Natural killer cell (primary cell): ENCODE measurements around the gene DNAJB7. TPM values are rescaled to one million over a fixed set of nuclear protein-coding genes. Genes with fewer than 3 reads are reported as not detected.
A peak's percentile ranks its signal among the peaks of the same experiment; 100 is the strongest.
"Not testable (repeated sequence)": the region's sequence is repeated elsewhere in the genome, so short reads cannot be mapped to it uniquely, and the experiment has no call there.

ENCODE experiments used
- ATAC-seq, 3 donors: fragments of 150-1000 bp in 2 of 3; fragments of 200-7000 bp in 1 of 3; cut with Tn5 transposase; 1 replicate in 1 of 3; 2 replicates in 2 of 3; pipeline ENCODE4 v1.10.0; 2021; ENCODE audit warnings: mild to moderate bottlenecking in 2 of 3, moderate library complexity in 2 of 3
- DNase-seq, 2 donors: peaks; one replicate each; pipeline versions ENCODE4 v3.0.0 to v3.0.0-alpha.2; 2013 to 2021; ENCODE audit warnings: mixed read lengths in 1 of 2
- H3K27ac ChIP-seq: one replicate; pipeline ENCODE4 v1.5.1; 2013; ENCODE audit warnings: mild to moderate bottlenecking, low read length
- H3K27me3 ChIP-seq: one replicate; pipeline ENCODE4 v1.6.1; 2013; ENCODE audit warnings: low read length; ENCODE audit not compliant: control insufficient read depth, insufficient read depth
- H3K36me3 ChIP-seq: one replicate; pipeline ENCODE4 v1.6.1; 2013; ENCODE audit warnings: low read length; ENCODE audit not compliant: control insufficient read depth, insufficient read depth
- H3K4me1 ChIP-seq: one replicate; pipeline ENCODE4 v1.6.1; 2013; ENCODE audit warnings: low read length; ENCODE audit not compliant: control insufficient read depth, insufficient read depth
- H3K4me3 ChIP-seq: one replicate; pipeline ENCODE4 v1.5.1; 2013; ENCODE audit warnings: low read length
- H3K9me3 ChIP-seq: one replicate; pipeline ENCODE4 v1.6.1; 2013; ENCODE audit warnings: low read length; ENCODE audit not compliant: control insufficient read depth, insufficient read depth
- H3K27ac Mint-ChIP-seq, 2 donors: one replicate each; pipeline ENCODE4 v1.8.0; 2022; ENCODE audit warnings: mild to moderate bottlenecking in 2 of 2, mixed read lengths in 2 of 2, moderate library complexity in 1 of 2
- H3K27me3 Mint-ChIP-seq, 2 donors: one replicate each; pipeline ENCODE4 v1.8.0; 2022; ENCODE audit warnings: low read depth in 2 of 2, mixed read lengths in 2 of 2
- H3K36me3 Mint-ChIP-seq: one replicate; pipeline ENCODE4 v1.8.0; 2022; ENCODE audit warnings: mixed read lengths
- H3K4me1 Mint-ChIP-seq, 2 donors: one replicate each; pipeline ENCODE4 v1.8.0; 2022; ENCODE audit warnings: mixed read lengths in 2 of 2
- H3K4me3 Mint-ChIP-seq: one replicate; pipeline ENCODE4 v1.8.0; 2022; ENCODE audit warnings: mild to moderate bottlenecking, moderate library complexity, mixed read lengths
- H3K9me3 Mint-ChIP-seq, 2 donors: one replicate each; pipeline ENCODE4 v1.8.0; 2022; ENCODE audit warnings: mixed read lengths in 2 of 2
- WGBS: methylation state at CpG from one replicate; pipeline ENCODE4 v1.1.7; 2013; ENCODE audit warnings: missing lambda C conversion rate; ENCODE audit not compliant: insufficient coverage; 5-methylcytosine and 5-hydroxymethylcytosine counted together
- intact Hi-C: fragments of 100-400 bp; cut with micrococcal nuclease; formaldehyde crosslinking; loops from one replicate; pipeline ENCODE4 v1.14.2; 2022
- total RNA-seq, 4 donors: library from RNA; stranded (reverse); fragments of 120-200 nt in 1 of 4; gene quantifications; one replicate each; pipeline versions ENCODE4 v1.2.3 to v1.2.4, GENCODE V29; 2013 to 2022
- TF ChIP-seq, protein P1 (sequence below): fragments of 200-600 bp; IDR thresholded peaks from one replicate; pipeline ENCODE4 v1.8.0; 2022; ENCODE audit warnings: antibody characterized with exemption

DNAJB7 gene
- total RNA-seq, 3 donors from 2014 or later (not counting 1 experiment from before 2014, with no cell fraction given): not detected

DNA sequence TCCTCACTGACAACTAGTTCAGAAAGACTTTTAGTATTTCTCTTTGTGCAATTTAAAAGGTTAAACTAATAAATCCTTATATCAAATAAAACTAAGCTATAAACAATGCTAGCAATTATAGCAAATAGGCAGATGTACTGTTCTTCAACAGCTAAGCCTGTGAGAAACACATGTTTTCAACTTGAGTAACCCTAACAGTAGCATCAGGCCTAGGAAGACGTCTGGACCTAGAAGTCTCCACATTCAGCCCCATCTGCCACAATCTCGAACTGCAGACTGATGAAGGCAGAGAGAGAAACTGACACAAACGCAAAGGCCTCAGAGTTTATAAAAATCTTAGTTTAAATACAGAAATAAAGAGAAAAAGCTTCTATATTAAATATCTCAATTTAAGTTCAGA, 8.0 kb downstream of the DNAJB7 start:
- H3K4me3 Mint-ChIP-seq: no peak overlapping the region
- 55% methylated on average over 2 of the region's 3 CpGs for WGBS
- no peak overlapping the region for H3K4me3 ChIP-seq
- no peak overlapping the region for H3K27ac ChIP-seq
- no peaks in the 10 kb centered on the region for H3K9me3 ChIP-seq
- H3K36me3 ChIP-seq: peaks cover 16% of the 10 kb centered on the region
- H3K4me1 ChIP-seq: peaks cover 14% of the 10 kb centered on the region
- intact Hi-C loops: no loop called here
- DNase-seq (no peak), ATAC-seq (no peak)
- peak overlapping the region; percentile 34 to 42 for H3K27ac Mint-ChIP-seq
- no peaks in the 10 kb centered on the region for H3K27me3 ChIP-seq
- H3K4me1 Mint-ChIP-seq: peaks cover 29 to 36% of the 10 kb centered on the region in 2 donors
- TF ChIP-seq, protein P1, sequence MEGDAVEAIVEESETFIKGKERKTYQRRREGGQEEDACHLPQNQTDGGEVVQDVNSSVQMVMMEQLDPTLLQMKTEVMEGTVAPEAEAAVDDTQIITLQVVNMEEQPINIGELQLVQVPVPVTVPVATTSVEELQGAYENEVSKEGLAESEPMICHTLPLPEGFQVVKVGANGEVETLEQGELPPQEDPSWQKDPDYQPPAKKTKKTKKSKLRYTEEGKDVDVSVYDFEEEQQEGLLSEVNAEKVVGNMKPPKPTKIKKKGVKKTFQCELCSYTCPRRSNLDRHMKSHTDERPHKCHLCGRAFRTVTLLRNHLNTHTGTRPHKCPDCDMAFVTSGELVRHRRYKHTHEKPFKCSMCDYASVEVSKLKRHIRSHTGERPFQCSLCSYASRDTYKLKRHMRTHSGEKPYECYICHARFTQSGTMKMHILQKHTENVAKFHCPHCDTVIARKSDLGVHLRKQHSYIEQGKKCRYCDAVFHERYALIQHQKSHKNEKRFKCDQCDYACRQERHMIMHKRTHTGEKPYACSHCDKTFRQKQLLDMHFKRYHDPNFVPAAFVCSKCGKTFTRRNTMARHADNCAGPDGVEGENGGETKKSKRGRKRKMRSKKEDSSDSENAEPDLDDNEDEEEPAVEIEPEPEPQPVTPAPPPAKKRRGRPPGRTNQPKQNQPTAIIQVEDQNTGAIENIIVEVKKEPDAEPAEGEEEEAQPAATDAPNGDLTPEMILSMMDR: no peak
- no peaks in the 10 kb centered on the region for H3K36me3 Mint-ChIP-seq
- no peaks in the 10 kb centered on the region for H3K27me3 Mint-ChIP-seq
- no peaks in the 10 kb centered on the region for H3K9me3 Mint-ChIP-seq

DNA sequence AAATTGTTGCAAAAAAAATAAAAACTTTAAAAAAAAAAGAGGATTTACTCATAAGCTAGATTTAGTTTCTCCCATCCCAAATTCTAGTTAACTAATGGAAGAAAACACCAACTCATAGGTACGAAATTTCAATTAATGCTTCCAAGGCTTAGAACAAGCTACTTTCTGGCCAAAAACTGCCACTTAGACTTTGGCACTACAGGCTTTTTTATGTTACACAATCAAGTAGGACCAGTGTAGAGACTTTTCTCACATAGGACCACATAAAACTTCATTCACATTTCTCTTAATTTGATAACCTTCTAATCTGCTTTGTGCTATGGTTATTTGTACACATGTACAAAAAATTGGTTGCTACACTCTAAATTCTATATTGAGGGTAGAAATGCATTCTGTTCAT, 8.6 kb downstream of the DNAJB7 start:
- peaks cover 29 to 36% of the 10 kb centered on the region in 2 donors for H3K4me1 Mint-ChIP-seq
- TF ChIP-seq, protein P1: no peak
- H3K27ac Mint-ChIP-seq: peak overlapping the region; percentile 34 to 42
- H3K36me3 ChIP-seq: peaks cover 18% of the 10 kb centered on the region
- DNase-seq: no peak
- 89% methylated on average over 1 of the region's 1 CpG for WGBS
- H3K27ac ChIP-seq: no peak overlapping the region
- peaks cover 14% of the 10 kb centered on the region for H3K4me1 ChIP-seq
- no peak overlapping the region for H3K4me3 Mint-ChIP-seq
- no peaks in the 10 kb centered on the region for H3K27me3 ChIP-seq
- no peaks in the 10 kb centered on the region for H3K9me3 ChIP-seq
- no peak for ATAC-seq
- no peaks in the 10 kb centered on the region for H3K27me3 Mint-ChIP-seq
- H3K9me3 Mint-ChIP-seq: no peaks in the 10 kb centered on the region
- H3K36me3 Mint-ChIP-seq: no peaks in the 10 kb centered on the region
- no peak overlapping the region for H3K4me3 ChIP-seq
- intact Hi-C loops: no loop called here

DNA sequence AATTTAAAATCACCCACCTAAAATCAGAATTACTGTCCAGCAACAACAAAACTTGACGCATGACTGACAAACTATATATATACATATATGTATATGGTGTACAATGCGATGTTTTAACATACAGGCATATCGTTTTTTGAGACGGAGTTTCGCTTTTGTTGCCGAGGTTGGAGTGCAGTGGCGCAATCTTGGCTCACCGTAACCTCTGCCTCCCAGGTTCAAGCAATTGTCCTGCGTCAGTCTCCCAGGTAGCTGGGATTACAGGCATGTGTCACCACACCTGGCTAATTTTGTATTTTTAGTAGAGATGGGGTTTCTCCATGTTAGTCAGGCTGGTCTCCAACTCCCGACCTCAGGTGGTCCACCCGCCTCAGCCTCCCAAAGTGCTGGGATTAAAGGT, 16.1 kb downstream of the DNAJB7 start:
- H3K36me3 Mint-ChIP-seq: not testable (repeated sequence)
- 96% methylated on average over 10 of the region's 11 CpGs for WGBS

DNA sequence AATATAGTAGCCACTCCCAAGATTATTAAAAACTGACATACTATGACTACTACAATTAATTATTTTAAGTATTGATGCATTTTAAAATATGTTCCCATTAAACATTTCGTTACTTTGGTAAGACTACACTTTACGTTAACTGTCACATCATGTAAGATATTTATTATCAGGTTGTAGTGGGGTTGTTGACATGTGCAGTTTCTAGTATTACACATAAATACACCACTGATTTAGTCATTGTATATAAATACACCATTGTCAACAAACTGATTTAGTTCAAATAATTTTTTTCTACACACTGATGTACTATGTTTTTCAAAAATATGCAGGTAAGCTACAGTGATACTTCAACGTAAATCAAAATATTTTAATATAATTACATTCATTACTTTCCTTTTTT, 17.0 kb downstream of the DNAJB7 start:
- no peak for ATAC-seq
- no peaks in the 10 kb centered on the region for H3K9me3 Mint-ChIP-seq
- H3K27me3 Mint-ChIP-seq: no peaks in the 10 kb centered on the region
- H3K4me3 Mint-ChIP-seq: no peak overlapping the region
- no peak overlapping the region for H3K4me3 ChIP-seq
- no peak overlapping the region for H3K27ac ChIP-seq
- TF ChIP-seq, protein P1: no peak
- intact Hi-C loops: no loop called here
- H3K27me3 ChIP-seq: no peaks in the 10 kb centered on the region
- no peaks in the 10 kb centered on the region for H3K9me3 ChIP-seq
- WGBS: no CpG with 5 or more reads among the region's 3 CpGs
- DNase-seq: no peak
- H3K36me3 Mint-ChIP-seq: peaks cover 8% of the 10 kb centered on the region
- peaks cover 77% of the 10 kb centered on the region for H3K36me3 ChIP-seq
- no peaks in the 10 kb centered on the region for H3K4me1 ChIP-seq
- H3K4me1 Mint-ChIP-seq: peaks cover 7 to 8% of the 10 kb centered on the region in 2 donors
- no peak overlapping the region for H3K27ac Mint-ChIP-seq

More for the DNA sequence above, 16.1 kb downstream of the DNAJB7 start:
- H3K4me3 ChIP-seq, ATAC-seq, H3K27me3 Mint-ChIP-seq, H3K4me3 Mint-ChIP-seq, H3K9me3 ChIP-seq, H3K27ac ChIP-seq, intact Hi-C loops, H3K4me1 ChIP-seq, H3K27ac Mint-ChIP-seq, H3K27me3 ChIP-seq, DNase-seq, H3K9me3 Mint-ChIP-seq: not testable (repeated sequence)
- H3K4me1 Mint-ChIP-seq: peaks cover 8 to 12% of the 10 kb centered on the region in 2 donors
- H3K36me3 ChIP-seq: peaks cover 75% of the 10 kb centered on the region
